Kidney tubule cell (primary cell): ENCODE measurements around the gene RBBP4.
"Not testable (repeated sequence)": the region's sequence is repeated elsewhere in the genome, so short reads cannot be mapped to it uniquely, and the experiment has no call there.

Source experiments
- DNase-seq: peaks from one replicate; pipeline ENCODE4 v3.0.0-alpha.2; 2018; ENCODE audit warnings: low spot score

Gene RBBP4

GRCh38 chr1:32693455-32694174 is 42.6 kb downstream of the RBBP4 start:
- no peak for DNase-seq

DNA sequence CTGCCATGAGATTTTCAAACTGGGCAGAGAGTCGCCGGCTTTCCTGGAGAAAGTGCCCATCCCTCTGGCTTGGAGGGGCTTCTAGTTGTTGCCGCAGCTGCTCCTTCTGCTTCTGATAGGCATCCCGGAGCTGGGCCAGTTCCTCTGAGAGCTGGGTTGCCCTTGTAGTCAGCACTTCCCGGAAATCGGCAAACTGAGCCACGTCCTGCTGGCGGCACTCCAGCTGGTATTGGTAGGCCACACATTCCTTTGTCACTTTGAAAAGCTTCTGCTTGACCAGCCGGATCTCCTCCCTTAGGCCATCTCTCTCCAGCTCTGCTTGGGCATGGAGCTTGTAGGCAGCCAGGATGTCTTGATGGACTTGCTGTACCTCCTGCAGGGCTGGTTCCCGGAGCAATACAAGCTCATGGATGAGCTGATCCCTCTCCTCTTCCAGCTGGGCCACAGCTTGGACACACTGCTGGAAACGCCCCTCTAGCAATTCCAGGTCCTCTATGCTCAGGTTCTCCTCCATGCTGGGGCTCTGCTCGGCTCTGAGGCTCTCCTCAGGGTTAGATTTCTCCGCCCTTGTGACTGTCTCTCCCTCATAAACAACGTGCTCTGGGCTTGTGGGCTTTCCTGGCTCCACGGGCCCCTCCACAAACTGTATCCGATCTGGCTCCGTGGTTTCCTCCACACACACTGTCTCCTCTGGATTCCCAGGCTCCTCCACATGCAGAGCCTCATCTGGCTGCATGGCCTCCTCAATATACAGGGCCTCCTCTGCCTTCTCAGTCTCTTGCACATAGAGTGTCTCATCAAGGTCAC is 44.3 kb downstream of the RBBP4 start:
- DNase-seq, result peak; percentile 87

GRCh38 chr1:32696041-32696440 is 45.0 kb downstream of the RBBP4 start:
- no peak for DNase-seq

DNA sequence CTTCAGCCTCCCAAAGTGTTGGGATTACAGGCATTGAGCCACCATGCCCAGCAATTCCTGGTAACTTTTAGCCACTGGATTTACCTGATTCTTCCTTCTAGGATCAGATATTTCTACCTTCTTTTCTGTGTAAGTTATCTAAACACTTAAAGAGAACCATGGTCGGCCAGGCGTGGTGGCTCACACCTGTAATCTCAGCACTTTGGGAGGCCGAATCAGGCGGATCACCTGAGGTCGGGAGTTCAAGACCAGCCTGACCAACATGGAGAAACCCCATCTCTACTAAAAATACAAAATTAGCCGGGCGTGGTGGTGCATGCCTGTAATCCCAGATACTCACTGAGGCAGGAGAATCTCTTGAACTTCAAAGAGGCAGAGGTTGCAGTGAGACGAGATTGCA is 46.0 kb downstream of the RBBP4 start:
- not testable (repeated sequence) for DNase-seq

DNA sequence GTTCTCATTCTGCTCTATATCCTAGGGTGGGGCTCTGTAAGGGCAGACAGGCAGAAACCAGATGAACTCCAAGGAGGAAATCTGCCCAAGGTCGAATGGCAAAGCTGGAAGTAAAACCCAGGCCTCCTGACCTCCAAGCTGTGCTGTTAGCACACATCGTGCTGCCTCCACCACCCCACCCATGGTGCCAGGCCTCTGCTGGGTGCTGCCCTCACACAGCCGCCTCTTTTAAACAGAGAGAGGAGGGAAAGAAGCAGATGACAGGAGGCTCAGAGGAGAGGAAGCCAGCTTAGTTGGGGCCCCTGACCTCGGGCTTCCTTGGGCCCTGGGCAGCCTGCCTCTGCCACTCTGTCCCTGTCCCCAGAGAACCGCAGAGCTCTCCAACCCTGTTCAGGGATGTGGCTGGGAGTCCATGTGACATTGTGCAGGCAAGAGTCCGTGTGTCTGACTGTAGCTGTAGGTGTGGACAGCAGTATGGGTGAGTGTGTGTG is 50.5 kb downstream of the RBBP4 start:
- DNase-seq, result no peak

- peak; percentile 23 for DNase-seq
These were observed 51.1 kb downstream of the RBBP4 start for GRCh38 chr1:32701951-32702598.

- peak; percentile 62 for DNase-seq
These were observed 51.8 kb downstream of the RBBP4 start, which contains the start of gene SYNC for GRCh38 chr1:32702599-32703478. SYNC (minus strand) TSS chr1:32702770; CDS start chr1:32702660, 110 bp downstream.

DNA sequence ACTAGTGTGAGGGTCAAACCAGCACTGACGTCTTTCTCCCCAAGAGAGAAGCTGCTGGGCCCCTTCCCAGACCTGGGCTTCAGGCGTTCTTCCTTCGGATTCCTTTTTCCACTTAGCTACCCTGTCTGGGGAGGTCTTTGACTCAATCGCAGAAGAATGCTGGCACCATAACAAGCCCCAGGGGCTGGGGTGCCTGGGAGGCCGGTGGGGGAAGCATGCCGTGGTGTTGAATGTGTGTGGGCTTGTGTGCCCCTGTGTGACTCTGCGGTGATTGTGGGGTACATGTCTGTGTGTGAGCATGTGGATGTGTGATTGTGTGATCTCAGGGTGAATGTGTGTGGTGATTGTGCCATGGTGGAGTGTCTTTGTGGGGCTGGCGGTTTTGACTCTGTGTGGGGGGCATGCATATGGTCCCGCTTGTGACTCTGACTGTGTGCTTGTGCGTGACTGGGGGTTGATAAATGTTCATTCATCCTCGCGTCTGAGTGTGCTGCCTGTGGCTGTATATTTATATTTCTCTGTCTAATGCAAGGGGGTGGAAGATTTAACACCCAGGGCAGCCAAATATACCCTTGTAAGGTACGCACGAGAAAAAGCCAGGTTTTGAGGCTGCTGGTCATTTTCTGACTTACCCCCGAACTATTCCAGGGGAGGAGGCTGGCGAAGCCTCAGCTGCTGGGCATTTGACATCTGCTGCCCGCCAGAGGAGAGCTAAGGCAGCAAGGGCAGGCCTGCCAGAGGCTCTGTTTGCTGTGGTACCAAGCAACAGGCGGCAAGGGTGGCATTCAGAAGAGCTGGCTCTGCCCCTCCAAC is 52.7 kb downstream of the RBBP4 start:
- DNase-seq, result peak; percentile 95

DNA sequence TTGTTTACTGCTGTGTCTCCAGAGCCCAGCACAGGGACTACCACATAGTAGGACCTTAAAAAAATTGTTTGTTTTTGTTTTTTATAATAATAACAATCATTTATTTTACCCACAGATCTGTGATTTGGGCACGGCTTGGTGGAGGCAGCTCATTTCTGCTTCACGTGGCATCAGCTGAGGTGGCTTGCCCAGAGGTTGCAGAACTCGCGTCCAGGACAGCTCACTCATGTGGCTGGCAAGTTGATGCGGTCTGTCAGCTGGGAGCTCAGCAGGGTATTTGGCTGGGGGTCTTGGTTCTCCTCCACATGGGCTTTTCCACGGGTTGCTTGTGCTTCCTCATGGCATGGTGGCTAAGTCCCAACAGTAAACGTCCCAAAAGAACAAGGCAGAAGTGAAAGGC is 54.5 kb downstream of the RBBP4 start:
- DNase-seq, result no peak

DNA sequence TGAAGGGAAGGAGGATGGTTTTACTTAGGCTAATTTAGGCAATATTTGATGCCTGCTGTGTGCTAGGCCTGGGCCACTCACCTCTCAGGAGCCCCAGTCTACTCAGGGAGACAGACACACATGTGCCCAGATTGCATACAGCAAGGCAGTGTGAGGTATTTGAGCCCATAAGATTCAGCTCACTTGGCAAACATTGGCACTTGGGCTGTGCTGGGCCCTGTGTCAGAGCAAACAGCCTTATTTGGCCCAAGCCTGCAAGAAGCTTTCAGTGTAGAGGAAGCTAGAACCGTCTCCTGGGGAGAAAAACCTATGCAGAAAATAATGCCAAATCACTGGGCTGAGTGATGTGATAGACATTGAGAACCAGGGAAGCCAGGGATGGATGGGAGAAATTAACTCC is 55.5 kb downstream of the RBBP4 start:
- no peak for DNase-seq

GRCh38 chr1:32709075-32709474 is 58.1 kb downstream of the RBBP4 start:
- DNase-seq, result no peak

- no peak for DNase-seq
These were observed 58.5 kb downstream of the RBBP4 start for GRCh38 chr1:32709476-32709875.

DNA sequence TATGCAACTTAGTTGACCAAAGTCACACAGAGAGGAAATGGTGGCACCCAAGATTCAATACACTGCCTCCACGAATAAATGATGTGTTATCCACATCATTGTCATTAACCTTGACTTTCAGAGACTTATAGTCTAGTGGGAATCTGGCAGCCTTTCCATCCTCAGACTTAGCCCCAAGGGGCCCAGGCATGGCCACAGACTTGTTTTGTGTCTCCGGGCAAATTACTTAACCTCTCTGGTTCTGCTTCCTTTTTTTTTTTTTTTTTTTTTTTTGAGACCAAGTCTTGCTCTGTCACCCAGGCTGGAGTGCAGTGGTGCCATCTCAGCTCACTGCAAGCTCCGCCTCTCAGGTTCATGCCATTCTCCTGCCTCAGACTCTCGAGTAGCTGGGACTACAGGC is 60.2 kb downstream of the RBBP4 start:
- DNase-seq, result not testable (repeated sequence)

DNA sequence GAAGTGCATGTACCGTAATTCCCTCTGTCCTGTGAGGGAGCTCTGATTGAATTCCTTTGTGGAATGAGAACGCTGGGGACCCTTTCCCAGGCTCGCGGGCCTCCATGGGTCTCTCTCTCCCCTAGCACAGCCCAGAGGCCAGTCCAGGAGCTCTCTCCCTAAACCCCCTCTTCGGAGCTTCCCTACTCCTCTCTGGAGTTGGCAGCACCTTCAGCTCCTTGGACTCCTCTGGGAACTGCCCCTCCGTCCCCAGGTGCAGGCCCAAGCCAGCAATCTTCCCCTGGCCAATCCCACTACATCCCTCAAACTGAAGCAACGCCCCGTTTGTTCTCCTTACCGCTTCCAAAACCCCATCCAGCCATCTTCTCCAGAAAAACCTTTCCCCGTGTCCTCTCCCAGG is 62.1 kb downstream of the RBBP4 start:
- no peak for DNase-seq

GRCh38 chr1:32714277-32714676 is 63.3 kb downstream of the RBBP4 start:
- peak; percentile 51 for DNase-seq

DNA sequence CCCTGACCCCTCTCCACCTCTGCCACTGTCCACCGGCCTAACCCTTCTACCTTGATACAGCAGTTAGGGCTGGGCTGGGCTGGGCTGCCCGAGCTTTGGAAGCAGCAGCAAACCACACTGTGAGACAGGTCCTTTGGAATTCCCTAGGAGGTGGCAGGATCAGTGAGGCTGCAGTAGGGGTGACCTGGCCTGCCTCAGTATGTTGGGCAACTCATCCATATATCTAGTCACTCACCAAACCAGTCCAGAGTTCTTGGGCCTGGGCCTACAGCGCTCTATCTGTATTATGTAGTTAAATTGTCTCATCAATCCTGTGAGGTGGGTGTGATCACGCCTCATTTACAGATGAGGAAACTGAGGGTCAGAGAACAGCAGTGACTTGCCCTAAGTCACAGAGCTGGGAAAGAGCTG is 64.9 kb downstream of the RBBP4 start:
- DNase-seq, result peak; percentile 65

DNA sequence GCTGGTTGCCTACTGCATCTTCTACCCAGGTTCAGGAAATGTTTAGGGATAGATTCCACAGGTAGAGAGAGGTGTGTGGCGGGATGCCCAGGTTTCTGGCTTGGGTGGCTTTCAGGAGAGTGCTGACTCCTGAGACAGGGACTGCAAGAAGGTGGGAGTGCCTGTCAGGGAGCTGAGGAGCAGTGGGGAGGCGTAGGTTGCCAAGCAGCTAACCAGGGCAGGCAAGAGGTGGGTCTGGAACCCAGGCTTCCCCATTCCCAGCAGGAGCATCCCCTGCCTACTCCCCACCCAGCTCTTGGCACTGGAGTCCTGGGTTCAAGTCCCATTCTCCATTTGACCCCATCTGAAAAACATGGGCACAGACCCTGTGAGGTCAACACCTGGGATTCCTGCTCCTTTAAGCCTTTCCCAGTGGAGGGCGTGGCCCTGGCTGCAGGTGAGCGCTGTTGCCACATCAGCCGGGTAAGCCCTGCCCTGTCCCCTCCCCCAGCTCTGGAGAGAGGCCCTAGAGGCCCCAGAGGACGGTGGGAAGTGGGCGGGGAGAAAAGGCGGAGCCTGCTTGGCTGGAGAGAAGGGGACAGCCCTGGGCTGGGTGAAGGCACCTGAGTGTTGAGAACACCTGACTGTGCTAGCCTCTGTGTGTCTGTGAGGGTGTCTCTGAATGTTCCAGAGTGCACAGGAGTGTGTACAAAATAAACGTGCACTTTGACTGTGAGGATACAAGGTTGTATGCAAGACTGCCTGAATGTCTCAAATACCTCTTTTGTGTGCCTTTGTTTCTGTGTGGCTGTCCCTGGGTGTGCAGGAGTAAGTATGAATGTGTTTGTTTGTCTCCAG is 65.5 kb downstream of the RBBP4 start:
- DNase-seq, result peak; percentile 92

- DNase-seq, result no peak
These were observed 66.5 kb downstream of the RBBP4 start for GRCh38 chr1:32717503-32717902.

- DNase-seq, result no peak
These were observed 67.0 kb downstream of the RBBP4 start for GRCh38 chr1:32718036-32718435.

DNA sequence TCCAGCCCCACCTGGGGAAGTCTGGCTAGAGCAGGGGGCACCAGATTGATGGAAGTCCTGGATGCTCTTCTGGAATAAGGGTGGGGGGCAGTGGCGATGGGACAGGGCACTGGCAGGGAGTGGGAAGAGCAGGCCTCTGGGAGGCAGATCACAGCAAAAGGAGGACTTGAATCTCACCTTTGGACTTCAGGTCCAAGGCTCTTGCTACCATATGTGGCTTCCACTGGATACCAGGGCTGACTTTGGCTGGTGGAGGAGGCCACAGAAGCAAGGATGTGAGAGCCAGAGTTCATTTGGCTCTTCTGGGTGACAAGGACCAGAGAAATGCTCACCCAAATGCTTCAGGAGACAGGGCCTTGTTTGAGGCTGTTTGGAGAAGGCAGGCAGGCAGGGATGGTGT is 67.5 kb downstream of the RBBP4 start:
- DNase-seq, result no peak
